Bronchial epithelial cell (primary cell): ENCODE results near the gene ZNRD2. TPM values are rescaled to one million over a fixed set of nuclear protein-coding genes. Genes with fewer than 3 reads are reported as not detected.

Experiments
- DNase-seq: peaks from one replicate; pipeline ENCODE4 v3.0.0-alpha.2; 2010; ENCODE audit warnings: low read depth
- FAIRE-seq: peaks from 2 replicates; lab custom pipeline; 2011; peaks lifted over from hg19 to GRCh38; lab: Jason Lieb, UNC
- H3K27me3 ChIP-seq: 2 replicates; pipeline ENCODE4 v1.5.1; 2011; ENCODE audit warnings: low read length; ENCODE audit not compliant: control insufficient read depth, insufficient read depth
- H3K36me3 ChIP-seq: 2 replicates; pipeline ENCODE4 v1.5.1; 2011; ENCODE audit warnings: low read length; ENCODE audit not compliant: control insufficient read depth, insufficient read depth
- H3K4me3 ChIP-seq: 2 replicates; pipeline ENCODE4 v1.5.1; 2011; ENCODE audit warnings: mild to moderate bottlenecking, low read depth, low read length, control low read depth
- CTCF ChIP-seq: IDR thresholded peaks from 2 replicates; pipeline ENCODE4 v1.5.1; 2011; ENCODE audit warnings: mild to moderate bottlenecking, moderate library complexity, low read length, control low read depth, inconsistent platforms; ENCODE audit not compliant: insufficient read depth, severe bottlenecking
- total RNA-seq: library from RNA; depleted of rRNA; stranded (reverse); fragments of >200 nt; gene quantifications from 2 replicates; pipeline ENCODE4 v1.2.1, GENCODE V29; 2014

Gene ZNRD2
- total RNA-seq, 1 donor from 2014 or later: 43.4 TPM

GRCh38 chr11:65599216-65599954, 29.1 kb downstream of the ZNRD2 start:
- peaks cover 12% of the 10 kb centered on the region for H3K36me3 ChIP-seq
- TF ChIP-seq CTCF: no peak
- FAIRE-seq: no peak
- no peaks in the 10 kb centered on the region for H3K27me3 ChIP-seq
- no peak for DNase-seq
- no peak overlapping the region for H3K4me3 ChIP-seq

GRCh38 chr11:65599955-65600246, 29.6 kb downstream of the ZNRD2 start:
- Histone ChIP-seq H3K4me3 (no peak overlapping the region), H3K36me3 (peaks cover 17% of the 10 kb centered on the region), H3K27me3 (no peaks in the 10 kb centered on the region)
- DNase-seq (no peak), FAIRE-seq (no peak)
- no peak for TF ChIP-seq CTCF

GRCh38 chr11:65604258-65604657, 34.0 kb downstream of the ZNRD2 start:
- no peak for FAIRE-seq
- DNase-seq: no peak
- peaks cover 20% of the 10 kb centered on the region for H3K36me3 ChIP-seq
- no peak for TF ChIP-seq CTCF
- H3K27me3 ChIP-seq: no peaks in the 10 kb centered on the region
- H3K4me3 ChIP-seq: no peak overlapping the region

GRCh38 chr11:65606876-65607613, 36.8 kb downstream of the ZNRD2 start:
- peak; percentile 77 for FAIRE-seq
- H3K36me3 ChIP-seq: peaks cover 22% of the 10 kb centered on the region
- peak; percentile 93 for DNase-seq
- no peaks in the 10 kb centered on the region for H3K27me3 ChIP-seq
- no peak for TF ChIP-seq CTCF
- peak overlapping the region; percentile 17 for H3K4me3 ChIP-seq

- Histone ChIP-seq H3K4me3 (no peak overlapping the region), H3K36me3 (peaks cover 27% of the 10 kb centered on the region), H3K27me3 (no peaks in the 10 kb centered on the region)
- FAIRE-seq (no peak), DNase-seq (no peak)
- TF ChIP-seq CTCF: no peak
These were observed 37.5 kb downstream of the ZNRD2 start for GRCh38 chr11:65607614-65608426.
